ENCODE measurements around the gene DNALI1.
"Not testable (repeated sequence)": the region's sequence is repeated elsewhere in the genome, so short reads cannot be mapped to it uniquely, and the experiment has no call there.

Gene DNALI1

GRCh38 chr1:37556712-37557196 lies at the start of gene DNALI1:
DNALI1 (plus strand) TSS chr1:37556940; CDS start chr1:37556995, 55 bp downstream.
- DNase-seq, result no peak

GRCh38 chr1:37509181-37509580 lies 47.6 kb upstream of the DNALI1 start:
- DNase-seq, result no peak

- peak; percentile 63 for DNase-seq
Measured at GRCh38 chr1:37513795-37514349, 42.9 kb upstream of the DNALI1 start.

- peak; percentile 84 for DNase-seq
Measured at GRCh38 chr1:37514350-37515184, 42.2 kb upstream of the DNALI1 start, which contains the start of gene MEAF6. MEAF6 (minus strand) TSS chr1:37514766; CDS start chr1:37514746, 20 bp downstream.

GRCh38 chr1:37515185-37516034 lies 41.3 kb upstream of the DNALI1 start:
- DNase-seq, result no peak

GRCh38 chr1:37517569-37517968 lies 39.2 kb upstream of the DNALI1 start:
- no peak for DNase-seq

GRCh38 chr1:37518241-37518640 lies 38.5 kb upstream of the DNALI1 start:
- not testable (repeated sequence) for DNase-seq

- peak; percentile 13 for DNase-seq
Measured at GRCh38 chr1:37518929-37519328, 37.8 kb upstream of the DNALI1 start.

GRCh38 chr1:37519613-37520012 lies 37.1 kb upstream of the DNALI1 start:
- no peak for DNase-seq

- not testable (repeated sequence) for DNase-seq
Measured at GRCh38 chr1:37529888-37530287, 26.9 kb upstream of the DNALI1 start.

GRCh38 chr1:37532418-37533156 lies 24.2 kb upstream of the DNALI1 start:
- not testable (repeated sequence) for DNase-seq

- DNase-seq, result no peak
Measured at GRCh38 chr1:37533317-37534093, 23.2 kb upstream of the DNALI1 start.

- DNase-seq, result no peak
Measured at GRCh38 chr1:37537378-37537777, 19.4 kb upstream of the DNALI1 start.

- not testable (repeated sequence) for DNase-seq
Measured at GRCh38 chr1:37539154-37539553, 17.6 kb upstream of the DNALI1 start.

GRCh38 chr1:37540036-37540785 lies 16.5 kb upstream of the DNALI1 start:
- DNase-seq, result no peak

- DNase-seq, result no peak
Measured at GRCh38 chr1:37544530-37544929, 12.2 kb upstream of the DNALI1 start.

GRCh38 chr1:37545019-37545418 lies 11.7 kb upstream of the DNALI1 start:
- DNase-seq, result no peak

GRCh38 chr1:37549341-37549740 lies 7.4 kb upstream of the DNALI1 start:
- DNase-seq, result no peak

- no peak for DNase-seq
Measured at GRCh38 chr1:37553598-37553926, 3.2 kb upstream of the DNALI1 start.

- peak; percentile 78 for DNase-seq
Measured at GRCh38 chr1:37553927-37554808, 2.6 kb upstream of the DNALI1 start, which contains the start of gene SNIP1. SNIP1 (minus strand) TSS chr1:37554293; CDS start chr1:37554229, 64 bp downstream.

All from stimulated activated CD4-positive, alpha-beta T cell treated with anti-CD3 and anti-CD28 coated beads, Interleukin-12 subunit alpha, Interleukin-12 subunit beta, amount 100 ng/mL, for 4 hours (primary cell).